IMR-90 (cell line): ENCODE measurements around the gene BSPH1. TPM values are rescaled to one million over a fixed set of nuclear protein-coding genes. Genes with fewer than 3 reads are reported as not detected.

Source experiments
- ATAC-seq: fragments of 200-7000 bp; cut with Tn5 transposase; 2 replicates; pipeline ENCODE4 v1.9.1; 2020; ENCODE audit warnings: low read depth, mild to moderate bottlenecking, moderate library complexity
- BruUV-seq: library from RNA; stranded (reverse); fragments of 400-500 nt; replicated peaks from 2 replicates; lab custom pipeline; 2021; lab: Mats Ljungman, UMichigan
- CTCF ChIA-PET: fragments of 300-600 bp; formaldehyde crosslinking; extraction: SDS; loops from one replicate; lab custom pipeline; 2021; ENCODE audit warnings: antibody characterized with exemption; lab: Yijun Ruan, JAX
- POLR2A ChIA-PET: fragments of 300-600 bp; sonication (Branson Sonifier 250); formaldehyde crosslinking; loops from one replicate; lab custom pipeline; 2022; ENCODE audit warnings: antibody characterized with exemption; ENCODE audit not compliant: unreplicated experiment; lab: Charles Lee
- DNase-seq: peaks from one replicate; pipeline ENCODE4 v3.0.0; 2013
- H2AFZ ChIP-seq: replicated peaks from 2 replicates; pipeline ENCODE3; 2013; ENCODE audit warnings: low read length, mild to moderate bottlenecking; ENCODE audit not compliant: poor library complexity
- H2AK5ac ChIP-seq: 2 replicates; pipeline ENCODE4 v1.6.1; 2013; ENCODE audit warnings: low read depth, low read length, inconsistent platforms
- H2AK9ac ChIP-seq: replicated peaks from 2 replicates; pipeline ENCODE3; 2013; ENCODE audit warnings: mild to moderate bottlenecking, low read depth, low read length, moderate library complexity; ENCODE audit not compliant: poor library complexity
- H2BK120ac ChIP-seq: 2 replicates; pipeline ENCODE4 v1.6.1; 2013; ENCODE audit warnings: low read depth, low read length, inconsistent platforms
- H2BK15ac ChIP-seq: 3 replicates; pipeline ENCODE4 v1.6.1; 2013; ENCODE audit warnings: low read depth, low read length, inconsistent platforms
- H2BK20ac ChIP-seq: 2 replicates; pipeline ENCODE4 v1.6.1; 2013; ENCODE audit warnings: low read depth, mild to moderate bottlenecking, inconsistent platforms, low read length, moderate library complexity
- H2BK5ac ChIP-seq: 2 replicates; pipeline ENCODE4 v1.6.1; 2013; ENCODE audit warnings: mild to moderate bottlenecking, low read depth, low read length, inconsistent platforms; ENCODE audit not compliant: poor library complexity, severe bottlenecking
- H3K14ac ChIP-seq: replicated peaks from 2 replicates; pipeline ENCODE4 v1.6.1; 2013; ENCODE audit warnings: low read depth, low read length, inconsistent platforms
- H3K18ac ChIP-seq: 2 replicates; pipeline ENCODE4 v1.6.1; 2013; ENCODE audit warnings: low read depth, low read length, control low read depth
- H3K23ac ChIP-seq: 2 replicates; pipeline ENCODE4 v1.6.1; 2013; ENCODE audit warnings: low read depth, low read length, inconsistent platforms
- H3K27ac ChIP-seq: 2 replicates; pipeline ENCODE4 v1.5.1; 2013; ENCODE audit warnings: mild to moderate bottlenecking, control low read depth, low read length; ENCODE audit not compliant: insufficient read depth
- H3K27me3 ChIP-seq: 2 replicates; pipeline ENCODE4 v1.6.1; 2013; ENCODE audit warnings: low read length; ENCODE audit not compliant: control insufficient read depth, insufficient read depth
- H3K36me3 ChIP-seq: 2 replicates; pipeline ENCODE4 v1.6.1; 2013; ENCODE audit warnings: low read length, mixed read lengths; ENCODE audit not compliant: control insufficient read depth, insufficient read depth
- H3K4ac ChIP-seq: 2 replicates; pipeline ENCODE4 v1.6.1; 2013; ENCODE audit warnings: low read depth, low read length, inconsistent platforms
- H3K4me1 ChIP-seq: 2 replicates; pipeline ENCODE4 v1.6.1; 2013; ENCODE audit warnings: low read length, mixed read lengths; ENCODE audit not compliant: control insufficient read depth, insufficient read depth
- H3K4me2 ChIP-seq: 2 replicates; pipeline ENCODE4 v1.6.1; 2013; ENCODE audit warnings: low read depth, mild to moderate bottlenecking, control low read depth, low read length, moderate library complexity
- H3K4me3 ChIP-seq: 2 replicates; pipeline ENCODE4 v1.5.1; 2013; ENCODE audit warnings: low read depth, mild to moderate bottlenecking, control low read depth, low read length, moderate library complexity; ENCODE audit not compliant: insufficient read depth
- H3K56ac ChIP-seq: 2 replicates; pipeline ENCODE4 v1.6.1; 2013; ENCODE audit warnings: low read length, inconsistent platforms; ENCODE audit not compliant: insufficient read depth; ENCODE audit errors: extremely low read depth
- H3K79me1 ChIP-seq, 2 experiments: 2 replicates each; pipeline ENCODE4 v1.6.1; 2013; ENCODE audit warnings: low read length in 2 of 2, inconsistent platforms in 1 of 2, low read depth in 1 of 2
- H3K9ac ChIP-seq: 2 replicates; pipeline ENCODE4 v1.6.1; 2013; ENCODE audit warnings: low read depth, low read length, control low read depth
- H3K9me1 ChIP-seq: 2 replicates; pipeline ENCODE4 v1.6.1; 2013; ENCODE audit warnings: low read length, inconsistent platforms; ENCODE audit not compliant: insufficient read depth
- H3K9me3 ChIP-seq: 2 replicates; pipeline ENCODE4 v1.6.1; 2013; ENCODE audit warnings: low read length; ENCODE audit not compliant: control insufficient read depth, insufficient read depth
- H4K20me1 ChIP-seq: 2 replicates; pipeline ENCODE4 v1.6.1; 2013; ENCODE audit warnings: low read length, inconsistent platforms; ENCODE audit not compliant: insufficient read depth
- H4K5ac ChIP-seq: 2 replicates; pipeline ENCODE4 v1.6.1; 2013; ENCODE audit warnings: mild to moderate bottlenecking, low read depth, low read length, control low read depth
- H4K8ac ChIP-seq, 2 experiments: 2 replicates each; pipeline ENCODE4 v1.6.1; 2013; ENCODE audit warnings: low read depth in 2 of 2, low read length in 2 of 2, control low read depth in 1 of 2, inconsistent platforms in 1 of 2
- H4K91ac ChIP-seq: 2 replicates; pipeline ENCODE4 v1.6.1; 2013; ENCODE audit warnings: low read depth, low read length, inconsistent platforms; ENCODE audit not compliant: insufficient read depth
- BHLHE40 ChIP-seq: fragments of 150-350 bp; IDR thresholded peaks from 2 replicates; pipeline ENCODE4 v1.6.1; 2016; ENCODE audit warnings: mild to moderate bottlenecking, low read depth, low read length
- CEBPB ChIP-seq: IDR thresholded peaks from 2 replicates; pipeline ENCODE4 v1.6.1; 2012; ENCODE audit warnings: low read depth, low read length, improper control_type of control experiment
- CHD1 ChIP-seq: IDR thresholded peaks from 2 replicates; pipeline ENCODE4 v1.6.1; 2012; ENCODE audit warnings: low read depth, low read length, improper control_type of control experiment
- FOS ChIP-seq: fragments of 150-350 bp; IDR thresholded peaks from 2 replicates; pipeline ENCODE4 v1.6.1; 2016; ENCODE audit warnings: low read depth, low read length
- MAFK ChIP-seq: IDR thresholded peaks from 2 replicates; pipeline ENCODE4 v1.6.1; 2012; ENCODE audit warnings: low read depth, low read length, improper control_type of control experiment
- MAZ ChIP-seq: IDR thresholded peaks from 2 replicates; pipeline ENCODE4 v1.6.1; 2012; ENCODE audit warnings: low read depth, mild to moderate bottlenecking, low read length, improper control_type of control experiment, moderate library complexity, borderline replicate concordance
- MXI1 ChIP-seq: IDR thresholded peaks from 2 replicates; pipeline ENCODE4 v1.6.1; 2012; ENCODE audit warnings: low read depth, mild to moderate bottlenecking, low read length, moderate library complexity, borderline replicate concordance
- NFE2L2 ChIP-seq: fragments of 150-350 bp; IDR thresholded peaks from 2 replicates; pipeline ENCODE4 v1.6.1; 2016; ENCODE audit warnings: low read depth, mild to moderate bottlenecking, low read length
- POLR2A ChIP-seq: IDR thresholded peaks from 2 replicates; pipeline ENCODE4 v1.6.1; 2012; ENCODE audit warnings: mild to moderate bottlenecking, low read depth, low read length
- RAD21 ChIP-seq: IDR thresholded peaks from 2 replicates; pipeline ENCODE4 v1.6.1; 2012; ENCODE audit warnings: low read length, improper control_type of control experiment
- RCOR1 ChIP-seq: IDR thresholded peaks from 2 replicates; pipeline ENCODE4 v1.6.1; 2012; ENCODE audit warnings: mild to moderate bottlenecking, low read length, improper control_type of control experiment; ENCODE audit not compliant: insufficient replicate concordance
- SMC3 ChIP-seq: fragments of 150-350 bp; IDR thresholded peaks from 2 replicates; pipeline ENCODE4 v1.6.1; 2016; ENCODE audit warnings: low read depth, mild to moderate bottlenecking, antibody characterized with exemption, low read length, moderate library complexity
- WGBS, 2 experiments: methylation state at CpG; one replicate each; pipeline versions ENCODE4 v1.1.5 to v1.1.7; 2013; ENCODE audit warnings: missing lambda C conversion rate in 2 of 2; ENCODE audit not compliant: insufficient read length in 1 of 2; ENCODE audit errors: extremely low coverage in 2 of 2; 5-methylcytosine and 5-hydroxymethylcytosine counted together
- dilution Hi-C: fragments of 300-500 bp; cut with HindIII; formaldehyde crosslinking; loops from one replicate; pipeline ENCODE4 v1.14.3; 2018; ENCODE audit warnings: low sequenced_read_pairs; ENCODE audit not compliant: unreplicated experiment
- in situ Hi-C: fragments of 300-500 bp; cut with MboI; formaldehyde crosslinking; loops from 3 replicates; pipeline ENCODE4 v1.14.3; 2019; ENCODE audit warnings: low sequenced_read_pairs, inconsistent platforms, mixed read lengths
- intact Hi-C: fragments of 100-400 bp; cut with micrococcal nuclease; formaldehyde crosslinking; loops from 2 replicates; pipeline ENCODE4 v1.10.0; 2022
- polyA plus RNA-seq, 3 experiments: library from polyadenylated mRNA; depleted of rRNA; stranded (reverse); fragments of >200 nt; gene quantifications; 2 replicates each; pipeline ENCODE4 v1.2.3, GENCODE V29; 2012; ENCODE audit warnings: low replicate concordance in 1 of 3
- total RNA-seq: library from RNA; depleted of rRNA; stranded (reverse); fragments of >200 nt; gene quantifications from 2 replicates; pipeline ENCODE4 v1.2.3, GENCODE V29; 2012
- TF ChIP-seq, protein P1 (sequence below): conservative IDR thresholded peaks from 2 replicates; pipeline ENCODE4 v1.5.1; 2012; ENCODE audit warnings: mild to moderate bottlenecking, low read depth, low read length, improper control_type of control experiment
- TF ChIP-seq, protein P2 (sequence below): fragments of 150-350 bp; IDR thresholded peaks from 2 replicates; pipeline ENCODE4 v1.6.1; 2016; ENCODE audit warnings: low read depth, mild to moderate bottlenecking, low read length, moderate library complexity, borderline replicate concordance
- TF ChIP-seq, protein P3 (sequence below): fragments of 150-350 bp; IDR thresholded peaks from 2 replicates; pipeline ENCODE4 v1.6.1; 2017; ENCODE audit warnings: mild to moderate bottlenecking, antibody characterized with exemption, low read length, low read depth

BSPH1 gene
- total and polyA plus RNA-seq, 2 of the 4 experiments (the other 2 are of a cell fraction), result not detected

GRCh38 chr19:48000846-48001245 lies 8.9 kb upstream of the BSPH1 start:
- CTCF ChIA-PET, result no interaction called here
- dilution Hi-C loops, result no loop called here
- H3K9me1 ChIP-seq, result no peaks in the 10 kb centered on the region

More at GRCh38 chr19:48000846-48001245, 8.9 kb upstream of the BSPH1 start:
- Histone ChIP-seq H3K36me3 (no peaks in the 10 kb centered on the region), H2BK120ac (no peak overlapping the region), H4K5ac (no peak overlapping the region), H3K79me1 (no peaks in the 10 kb centered on the region), H2BK15ac (no peak overlapping the region), H3K4me1 (no peaks in the 10 kb centered on the region), H2AK9ac (no peak overlapping the region), H3K9me3 (no peaks in the 10 kb centered on the region), H3K18ac (no peak overlapping the region), H3K14ac (no peak overlapping the region), H3K4me3 (no peak overlapping the region), H2BK20ac (no peak overlapping the region), H3K27ac (no peak overlapping the region), H3K4ac (no peak overlapping the region), H2AK5ac (no peak overlapping the region), H3K23ac (no peak overlapping the region), H2AFZ (no peak overlapping the region), H4K8ac (no peak overlapping the region), H2BK5ac (no peak overlapping the region), H4K91ac (no peak overlapping the region), H3K27me3 (no peaks in the 10 kb centered on the region), H4K20me1 (no peaks in the 10 kb centered on the region), H3K4me2 (no peak overlapping the region), H3K56ac (no peak overlapping the region), H3K9ac (no peak overlapping the region)
- TF ChIP-seq MAZ (no peak), BHLHE40 (no peak), CHD1 (no peak), POLR2A (no peak), MXI1 (no peak), RAD21 (no peak), RCOR1 (no peak), CEBPB (no peak), SMC3 (no peak), MAFK (no peak), NFE2L2 (no peak), FOS (no peak)
- TF ChIP-seq, protein P1, sequence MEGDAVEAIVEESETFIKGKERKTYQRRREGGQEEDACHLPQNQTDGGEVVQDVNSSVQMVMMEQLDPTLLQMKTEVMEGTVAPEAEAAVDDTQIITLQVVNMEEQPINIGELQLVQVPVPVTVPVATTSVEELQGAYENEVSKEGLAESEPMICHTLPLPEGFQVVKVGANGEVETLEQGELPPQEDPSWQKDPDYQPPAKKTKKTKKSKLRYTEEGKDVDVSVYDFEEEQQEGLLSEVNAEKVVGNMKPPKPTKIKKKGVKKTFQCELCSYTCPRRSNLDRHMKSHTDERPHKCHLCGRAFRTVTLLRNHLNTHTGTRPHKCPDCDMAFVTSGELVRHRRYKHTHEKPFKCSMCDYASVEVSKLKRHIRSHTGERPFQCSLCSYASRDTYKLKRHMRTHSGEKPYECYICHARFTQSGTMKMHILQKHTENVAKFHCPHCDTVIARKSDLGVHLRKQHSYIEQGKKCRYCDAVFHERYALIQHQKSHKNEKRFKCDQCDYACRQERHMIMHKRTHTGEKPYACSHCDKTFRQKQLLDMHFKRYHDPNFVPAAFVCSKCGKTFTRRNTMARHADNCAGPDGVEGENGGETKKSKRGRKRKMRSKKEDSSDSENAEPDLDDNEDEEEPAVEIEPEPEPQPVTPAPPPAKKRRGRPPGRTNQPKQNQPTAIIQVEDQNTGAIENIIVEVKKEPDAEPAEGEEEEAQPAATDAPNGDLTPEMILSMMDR, result no peak
- TF ChIP-seq, protein P2, sequence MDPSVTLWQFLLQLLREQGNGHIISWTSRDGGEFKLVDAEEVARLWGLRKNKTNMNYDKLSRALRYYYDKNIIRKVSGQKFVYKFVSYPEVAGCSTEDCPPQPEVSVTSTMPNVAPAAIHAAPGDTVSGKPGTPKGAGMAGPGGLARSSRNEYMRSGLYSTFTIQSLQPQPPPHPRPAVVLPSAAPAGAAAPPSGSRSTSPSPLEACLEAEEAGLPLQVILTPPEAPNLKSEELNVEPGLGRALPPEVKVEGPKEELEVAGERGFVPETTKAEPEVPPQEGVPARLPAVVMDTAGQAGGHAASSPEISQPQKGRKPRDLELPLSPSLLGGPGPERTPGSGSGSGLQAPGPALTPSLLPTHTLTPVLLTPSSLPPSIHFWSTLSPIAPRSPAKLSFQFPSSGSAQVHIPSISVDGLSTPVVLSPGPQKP, result no peak
- TF ChIP-seq, protein P3, sequence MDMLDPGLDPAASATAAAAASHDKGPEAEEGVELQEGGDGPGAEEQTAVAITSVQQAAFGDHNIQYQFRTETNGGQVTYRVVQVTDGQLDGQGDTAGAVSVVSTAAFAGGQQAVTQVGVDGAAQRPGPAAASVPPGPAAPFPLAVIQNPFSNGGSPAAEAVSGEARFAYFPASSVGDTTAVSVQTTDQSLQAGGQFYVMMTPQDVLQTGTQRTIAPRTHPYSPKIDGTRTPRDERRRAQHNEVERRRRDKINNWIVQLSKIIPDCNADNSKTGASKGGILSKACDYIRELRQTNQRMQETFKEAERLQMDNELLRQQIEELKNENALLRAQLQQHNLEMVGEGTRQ, result no peak
- intact Hi-C loops (no loop called here), in situ Hi-C loops (no loop called here)
- POLR2A ChIA-PET, result no interaction called here
- no peak for DNase-seq
- BruUV-seq, result no TSS peak
- no peak for ATAC-seq
- WGBS, 2 experiments, result no CpG with 5 or more reads among the region's 6 CpGs
